NCI-H1694 treated with DMSO at 0.1 percent for 48 hours (cell line): ENCODE measurements around the gene BCAN.
A peak's percentile ranks its signal among the peaks of the same experiment; 100 is the strongest.

Experiments used
- DNase-seq: peaks from one replicate; lab custom pipeline; 2025; lab: John Stamatoyannopoulos, UW

BCAN gene

DNA sequence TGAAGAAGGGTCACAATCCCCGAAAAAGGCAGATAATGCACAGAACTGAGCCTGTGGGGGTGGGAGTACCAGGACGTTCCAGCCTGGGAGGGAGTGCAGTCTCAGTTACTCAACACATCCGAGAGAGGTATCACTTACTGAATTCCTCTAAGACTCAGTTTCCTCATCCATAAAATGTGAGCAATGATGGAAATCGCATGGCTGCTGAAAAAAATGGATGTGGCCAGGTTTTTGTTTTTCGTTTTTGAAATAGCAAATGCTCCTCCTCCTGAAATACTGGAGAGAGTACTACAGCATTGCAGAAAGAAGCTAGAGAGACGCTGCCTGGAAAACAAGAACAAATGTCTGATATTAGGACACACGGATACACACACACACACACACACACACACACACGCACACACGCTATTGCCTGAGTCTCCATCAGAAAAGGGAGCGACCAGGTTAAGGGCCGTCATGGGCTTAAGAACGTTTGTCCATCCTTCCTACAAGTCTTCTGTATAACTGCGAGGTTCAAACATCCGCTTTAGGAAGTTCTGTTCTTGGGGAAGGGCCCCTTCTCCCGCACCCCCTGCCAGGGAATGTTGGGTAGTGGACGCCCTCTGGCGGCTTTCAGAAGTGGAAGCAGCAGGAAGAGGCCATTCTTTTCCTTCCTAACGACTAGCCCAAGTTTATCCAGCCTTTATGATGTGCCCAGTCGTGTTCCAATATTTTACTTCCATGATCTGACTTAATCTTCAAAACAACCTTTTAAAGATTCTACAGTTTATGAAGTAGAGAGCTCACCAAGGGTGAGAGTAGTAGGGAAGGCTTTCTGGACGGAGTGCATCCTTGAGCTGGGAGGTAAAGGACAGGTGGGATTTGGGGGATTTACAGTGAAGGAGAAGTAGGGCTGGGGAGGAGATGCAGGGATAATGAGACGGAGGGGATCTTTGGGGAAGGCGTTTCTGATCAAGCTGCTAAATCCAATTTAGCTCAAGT is 36.0 kb downstream of the BCAN start:
- DNase-seq: peak; percentile 93

DNA sequence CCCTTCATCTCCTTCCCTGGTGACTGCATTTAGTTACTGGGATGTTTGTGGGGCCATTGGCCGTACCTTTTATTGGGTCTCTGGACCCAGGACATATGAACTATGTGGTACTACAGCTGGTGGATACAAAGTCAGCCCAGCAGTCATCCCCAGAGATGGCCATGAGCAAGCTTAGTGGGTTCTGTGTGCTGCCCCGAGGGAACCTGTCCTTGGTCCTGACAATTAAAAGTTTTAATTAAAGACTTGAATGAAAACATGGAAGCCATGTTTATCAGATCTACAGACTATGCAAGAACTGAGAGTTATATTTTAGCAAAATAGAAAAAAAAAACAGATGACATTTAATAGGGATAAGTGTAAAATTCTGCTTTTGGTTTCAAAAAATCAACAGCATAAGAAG is 38.1 kb downstream of the BCAN start:
- DNase-seq: no peak

DNA sequence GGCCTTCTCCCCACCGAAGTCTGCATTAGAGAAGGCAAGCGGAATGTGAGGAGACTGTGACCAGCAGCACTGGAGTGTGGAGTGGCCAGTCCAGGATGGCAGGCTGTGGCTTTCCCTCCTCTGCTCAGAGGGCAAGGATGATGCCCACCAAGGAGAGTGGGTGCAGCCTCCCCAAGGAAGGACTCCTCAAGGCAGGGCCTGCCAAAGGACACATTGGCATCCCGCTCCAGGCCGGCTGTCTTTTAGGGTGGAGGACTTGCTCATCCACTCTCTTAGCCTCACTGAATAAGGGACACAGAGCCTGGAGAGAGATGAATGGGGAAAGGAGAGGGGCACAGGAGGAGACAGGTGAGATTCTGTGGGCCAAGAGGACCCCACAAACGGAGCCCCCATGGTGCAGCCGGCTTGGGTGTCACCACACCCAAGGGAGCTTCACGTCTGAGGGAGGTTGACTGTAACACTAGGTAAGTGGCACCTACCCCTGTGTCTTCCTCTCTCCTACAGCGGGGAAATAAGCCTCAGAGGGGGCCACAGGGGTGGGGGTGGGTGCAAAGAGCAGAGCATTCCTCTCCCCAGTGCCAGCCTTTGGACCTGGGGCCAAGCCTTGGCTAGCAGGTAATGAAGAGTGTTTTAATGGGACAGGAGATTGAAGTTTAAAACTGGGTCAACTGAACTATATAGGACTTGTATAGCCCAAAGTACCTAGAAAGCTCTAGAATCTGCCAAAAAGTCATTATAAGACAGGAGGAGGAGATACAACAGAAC is 39.5 kb downstream of the BCAN start:
- DNase-seq: no peak

- DNase-seq: no peak
These were observed 40.4 kb downstream of the BCAN start for GRCh38 chr1:156682166-156682890.

GRCh38 chr1:156684227-156684782 is 42.4 kb downstream of the BCAN start:
- DNase-seq: no peak

GRCh38 chr1:156689035-156689952 is 47.4 kb downstream of the BCAN start:
- peak; percentile 87 for DNase-seq

- DNase-seq: no peak
These were observed 48.2 kb downstream of the BCAN start for GRCh38 chr1:156689953-156690674.

- DNase-seq: no peak
These were observed 48.7 kb downstream of the BCAN start for GRCh38 chr1:156690675-156691036.

DNA sequence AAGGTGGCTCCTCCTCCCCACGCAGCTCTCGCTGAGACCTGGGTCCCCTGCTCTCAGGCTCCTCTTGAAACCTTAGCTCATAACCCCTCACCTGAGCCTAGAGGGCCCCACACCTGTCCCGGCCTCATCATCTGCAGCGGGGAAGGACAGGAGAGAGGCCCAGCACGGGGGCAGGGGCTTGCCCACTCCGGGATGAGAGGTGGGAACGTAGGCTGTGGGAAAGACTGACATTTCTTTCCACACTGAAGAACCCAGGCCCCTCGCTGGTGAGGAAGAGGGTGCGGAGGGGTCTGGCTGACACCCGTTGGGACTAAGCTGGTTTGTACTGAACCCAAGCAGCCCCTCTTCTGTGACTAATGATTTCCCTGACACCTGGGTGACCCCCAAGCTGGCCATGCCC is 49.3 kb downstream of the BCAN start:
- no peak for DNase-seq

DNA sequence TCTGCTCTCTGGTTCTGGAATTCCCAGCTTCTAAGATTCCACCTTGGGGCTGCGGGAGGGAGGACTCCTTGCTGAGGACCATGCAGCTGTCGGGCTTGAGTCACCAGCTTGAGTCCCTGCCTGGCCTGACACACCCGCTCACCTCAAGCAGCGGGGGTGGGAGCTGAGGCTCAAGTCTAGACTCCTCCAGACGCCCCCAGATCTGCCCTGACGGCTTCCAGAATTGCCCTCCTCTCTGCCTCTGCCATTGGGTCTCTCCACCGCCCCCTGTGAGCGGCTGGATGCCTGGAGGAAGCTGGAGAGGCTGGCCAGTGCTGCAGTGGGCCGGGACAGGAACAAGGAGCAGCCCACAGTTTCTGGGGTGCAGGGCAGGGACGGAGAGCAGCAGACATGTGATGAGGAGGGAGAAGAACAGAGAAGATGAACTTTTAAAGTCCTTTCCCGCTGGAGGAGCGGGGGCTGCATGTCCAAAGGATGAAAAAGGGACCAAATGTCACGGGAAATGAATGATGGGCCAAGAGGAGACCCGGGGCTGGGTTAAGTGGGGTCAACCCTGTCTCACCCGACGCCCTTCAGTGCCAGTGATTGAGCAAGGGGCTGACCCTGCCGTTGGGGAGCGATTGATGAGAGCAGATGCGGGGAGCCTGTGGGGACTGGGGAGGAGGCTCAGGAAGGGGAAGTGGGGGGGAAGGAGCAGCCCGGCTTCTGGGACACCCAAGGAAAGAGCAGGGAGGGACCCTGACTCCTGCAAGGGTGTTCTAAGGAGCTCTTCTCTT is 49.9 kb downstream of the BCAN start:
- DNase-seq: no peak

DNA sequence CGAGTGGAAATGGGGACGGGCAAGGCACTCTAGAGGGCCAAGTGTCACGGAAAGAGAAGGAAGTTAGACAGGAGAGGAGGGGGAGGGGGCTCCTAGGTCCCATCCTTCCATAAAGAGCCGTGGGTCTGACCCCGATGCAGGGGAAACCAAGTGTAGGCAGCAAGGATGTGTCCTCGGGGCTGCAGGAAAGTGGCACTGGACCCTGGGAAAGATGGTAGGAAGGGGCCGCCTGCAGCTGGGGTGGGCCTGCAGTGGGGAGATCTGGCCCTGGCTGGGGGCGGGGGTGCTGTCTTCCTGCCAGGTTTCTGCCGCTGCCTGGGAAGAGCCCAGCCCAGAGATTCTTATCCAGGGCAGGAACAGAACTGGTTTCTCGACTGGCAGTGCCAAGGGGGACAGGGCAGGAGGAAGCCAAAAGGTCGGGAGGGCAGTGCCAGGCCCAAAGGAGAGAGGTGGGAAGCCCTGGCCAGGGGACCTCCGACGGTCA is 50.6 kb downstream of the BCAN start:
- no peak for DNase-seq

DNA sequence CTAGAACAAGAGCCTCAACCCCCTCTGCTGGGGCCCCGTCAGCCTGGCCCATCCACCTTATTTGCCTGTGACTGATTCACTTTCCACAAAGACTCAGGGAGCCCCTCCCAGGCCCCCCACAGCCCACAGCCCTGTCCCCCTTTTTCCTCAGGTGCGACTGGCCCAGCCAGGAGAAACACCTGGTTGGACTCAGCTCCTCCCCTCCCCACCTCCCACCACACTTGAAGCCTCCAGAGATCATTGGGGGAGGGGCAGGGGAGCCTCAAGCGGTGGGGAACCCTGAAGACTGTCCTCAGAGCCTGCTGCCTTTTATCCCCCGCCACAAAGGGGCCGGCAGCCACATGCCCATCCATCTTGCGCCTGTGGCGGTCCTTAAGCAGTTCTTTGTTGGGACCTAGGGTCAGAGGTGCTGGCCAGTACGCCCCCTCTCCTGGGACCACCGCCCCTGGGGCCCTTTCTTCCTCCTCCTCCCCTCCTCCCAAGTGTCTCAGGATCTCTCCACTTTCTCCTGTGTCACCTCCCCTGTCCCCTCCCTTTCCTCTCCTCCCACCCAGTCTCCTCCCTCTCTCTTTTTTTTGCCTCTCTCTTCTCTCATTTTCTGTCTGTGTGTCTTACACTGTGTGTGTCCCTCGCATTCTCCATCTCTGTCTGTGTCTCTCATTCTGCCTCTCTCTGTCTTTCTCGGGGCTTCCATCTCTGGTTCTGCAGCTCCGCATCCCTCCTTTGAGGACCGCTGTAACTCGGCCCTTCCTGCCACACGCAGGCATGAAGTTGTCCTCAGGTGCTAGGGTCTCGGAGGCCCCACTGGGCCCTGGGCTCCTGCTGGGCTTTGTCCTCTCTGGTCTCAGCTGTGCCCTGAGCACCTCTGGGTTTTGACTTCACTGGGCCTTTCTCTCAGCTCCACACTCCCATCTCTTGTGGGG is 51.3 kb downstream of the BCAN start:
- no peak for DNase-seq

GRCh38 chr1:156693848-156694689 is 52.2 kb downstream of the BCAN start:
- DNase-seq: no peak

DNA sequence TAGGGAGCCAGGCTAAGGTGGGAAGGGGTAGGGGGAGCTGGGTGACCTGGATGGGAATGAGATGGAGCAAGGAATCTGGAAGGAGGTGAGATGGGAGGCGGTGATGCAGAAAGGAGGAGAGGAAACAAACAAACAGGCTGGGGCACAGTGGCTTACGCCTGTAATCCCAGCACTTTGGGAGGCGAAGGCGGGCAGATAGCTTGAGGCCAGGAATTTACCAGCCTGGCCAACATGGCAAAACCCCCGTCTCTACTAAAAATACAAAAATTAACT is 52.7 kb downstream of the BCAN start:
- no peak for DNase-seq

DNA sequence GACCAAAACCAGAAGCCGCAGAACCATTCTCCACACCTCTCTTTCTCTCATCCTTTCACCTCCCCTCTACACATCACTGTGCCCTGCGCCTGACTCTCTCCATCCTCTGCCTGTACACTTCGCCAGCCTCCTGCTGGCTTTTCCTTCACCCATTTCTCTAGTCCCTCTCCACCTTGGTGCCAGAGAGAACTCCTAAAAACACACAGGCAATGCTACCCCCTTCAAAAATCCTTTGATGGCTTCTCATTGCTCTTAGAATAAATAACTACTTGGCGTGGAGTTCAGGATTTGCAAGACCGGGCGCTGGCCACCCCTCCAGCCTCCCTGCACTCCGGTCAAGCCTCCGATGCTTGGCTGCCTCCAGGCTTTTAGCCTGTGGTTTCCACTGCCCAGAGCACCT is 54.8 kb downstream of the BCAN start:
- DNase-seq: no peak

DNA sequence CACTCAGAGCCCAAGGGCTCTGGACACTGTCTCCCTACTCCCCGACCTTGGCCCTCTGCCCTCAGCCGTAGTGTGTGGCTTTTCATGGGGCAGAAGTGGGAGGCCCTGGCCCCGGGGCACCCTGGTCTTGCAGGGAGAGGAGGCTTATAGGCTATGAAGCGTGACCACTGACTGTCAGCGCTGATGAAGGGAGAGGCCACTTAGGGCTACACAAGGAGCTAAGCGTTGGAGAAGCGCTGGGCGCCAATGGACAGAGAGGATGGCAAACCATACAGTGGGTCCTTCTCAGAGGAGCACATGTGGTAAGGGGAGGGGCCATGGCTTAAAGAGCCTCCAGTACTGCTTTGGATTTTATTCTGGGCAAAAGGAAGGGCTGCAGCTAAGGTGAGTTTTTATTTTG is 55.6 kb downstream of the BCAN start:
- DNase-seq: no peak

- DNase-seq: no peak
These were observed 57.1 kb downstream of the BCAN start for GRCh38 chr1:156698995-156699394.
